Calu3 (cell line): ENCODE data around the gene LDLRAD4. TPM values are rescaled to one million over a fixed set of nuclear protein-coding genes. Genes with fewer than 3 reads are reported as not detected.

Source experiments
- BruUV-seq: library from RNA; stranded (reverse); fragments of 400-500 nt; replicated peaks from 2 replicates; lab custom pipeline; 2021; lab: Mats Ljungman, UMichigan
- CTCF ChIA-PET: fragments of 300-600 bp; sonication (Branson Sonifier 250); formaldehyde crosslinking; loops from one replicate; lab custom pipeline; 2022; ENCODE audit warnings: antibody characterized with exemption; lab: Charles Lee
- DNase-seq: peaks from one replicate; pipeline ENCODE4 v3.0.0; 2022
- H3K27ac Mint-ChIP-seq: one replicate; pipeline ENCODE4 v1.8.0; 2022; ENCODE audit warnings: mixed read lengths; ENCODE audit not compliant: unreplicated experiment
- H3K27me3 Mint-ChIP-seq: one replicate; pipeline ENCODE4 v1.8.0; 2022; ENCODE audit warnings: mixed read lengths; ENCODE audit not compliant: unreplicated experiment
- H3K36me3 Mint-ChIP-seq: one replicate; pipeline ENCODE4 v1.8.0; 2022; ENCODE audit warnings: mild to moderate bottlenecking, moderate library complexity, mixed read lengths; ENCODE audit not compliant: insufficient read depth, unreplicated experiment
- H3K4me1 Mint-ChIP-seq: one replicate; pipeline ENCODE4 v1.8.0; 2022; ENCODE audit warnings: mild to moderate bottlenecking, low read depth, mixed read lengths; ENCODE audit not compliant: unreplicated experiment
- H3K4me3 Mint-ChIP-seq: one replicate; pipeline ENCODE4 v1.8.0; 2022; ENCODE audit warnings: mild to moderate bottlenecking, low read depth, moderate library complexity, mixed read lengths; ENCODE audit not compliant: unreplicated experiment
- H3K9me3 Mint-ChIP-seq: one replicate; pipeline ENCODE4 v1.8.0; 2022; ENCODE audit warnings: low read depth, mixed read lengths; ENCODE audit not compliant: unreplicated experiment
- CTCF ChIP-seq: fragments of 200-600 bp; IDR thresholded peaks from one replicate; pipeline ENCODE4 v1.8.0; 2022; ENCODE audit warnings: antibody characterized with exemption; ENCODE audit not compliant: unreplicated experiment
- intact Hi-C: fragments of 100-400 bp; cut with micrococcal nuclease; formaldehyde crosslinking; loops from one replicate; pipeline ENCODE4 v1.10.0; 2022; ENCODE audit not compliant: unreplicated experiment
- total RNA-seq: library from RNA; stranded (reverse); gene quantifications from 2 replicates; pipeline ENCODE4 v1.2.3, GENCODE V29; 2022

Gene LDLRAD4
- total RNA-seq, 1 experiment from 2014 or later, result 0.50 TPM

GRCh38 chr18:13265911-13266217 is 47.3 kb downstream of the LDLRAD4 start:
- BruUV-seq, result no TSS peak
- intact Hi-C loops, result no loop called here

GRCh38 chr18:13266218-13267100 is 47.9 kb downstream of the LDLRAD4 start:
- H3K4me3 Mint-ChIP-seq, result no peak overlapping the region
- peaks cover 59% of the 10 kb centered on the region for H3K27me3 Mint-ChIP-seq
- H3K27ac Mint-ChIP-seq, result no peak overlapping the region
- H3K4me1 Mint-ChIP-seq, result peaks cover 8% of the 10 kb centered on the region
- BruUV-seq, result no TSS peak
- DNase-seq, result no peak
- CTCF ChIA-PET, result interaction anchor here (1.0 kb wide), 1 partner anchor 15 kb away, joined by 3 read pairs; no protein-coding TSS in a partner anchor
- intact Hi-C loops, result no loop called here
- no peaks in the 10 kb centered on the region for H3K9me3 Mint-ChIP-seq
- no peaks in the 10 kb centered on the region for H3K36me3 Mint-ChIP-seq
- TF ChIP-seq CTCF, result no peak

More at GRCh38 chr18:13265911-13266217, 47.3 kb downstream of the LDLRAD4 start:
- Mint-ChIP-seq H3K4me3 (no peak overlapping the region), H3K4me1 (peaks cover 9% of the 10 kb centered on the region), H3K27ac (no peak overlapping the region), H3K36me3 (no peaks in the 10 kb centered on the region), H3K27me3 (peaks cover 65% of the 10 kb centered on the region), H3K9me3 (no peaks in the 10 kb centered on the region)
- CTCF ChIA-PET, result interaction anchor here (1.0 kb wide), 1 partner anchor 14 kb away, joined by 3 read pairs; no protein-coding TSS in a partner anchor
- TF ChIP-seq CTCF, result no peak
- no peak for DNase-seq

- Mint-ChIP-seq H3K36me3 (no peaks in the 10 kb centered on the region), H3K9me3 (no peaks in the 10 kb centered on the region), H3K4me3 (no peak overlapping the region), H3K27me3 (peaks cover 53% of the 10 kb centered on the region), H3K4me1 (peaks cover 8% of the 10 kb centered on the region), H3K27ac (no peak overlapping the region)
- BruUV-seq, result no TSS peak
- no peak for TF ChIP-seq CTCF
- intact Hi-C loops, result no loop called here
- CTCF ChIA-PET, result no interaction called here
- no peak for DNase-seq
Observed at GRCh38 chr18:13267431-13267873, 48.9 kb downstream of the LDLRAD4 start.

- Mint-ChIP-seq H3K4me1 (peaks cover 8% of the 10 kb centered on the region), H3K27ac (no peak overlapping the region), H3K36me3 (no peaks in the 10 kb centered on the region), H3K9me3 (no peaks in the 10 kb centered on the region), H3K4me3 (no peak overlapping the region), H3K27me3 (peaks cover 63% of the 10 kb centered on the region)
- DNase-seq, result no peak
- CTCF ChIA-PET, result no interaction called here
- intact Hi-C loops, result no loop called here
- TF ChIP-seq CTCF, result no peak
- no TSS peak for BruUV-seq
Observed at GRCh38 chr18:13268158-13269012, 49.8 kb downstream of the LDLRAD4 start.
